Ishikawa (cell line): ENCODE measurements around the gene PRSS33.

Experiments
- CEBPB ChIP-seq: IDR thresholded peaks from 2 replicates; pipeline ENCODE4 v1.6.1; 2012
- CREB1 ChIP-seq: IDR thresholded peaks from 2 replicates; pipeline ENCODE4 v1.6.1; 2012; ENCODE audit warnings: low read depth
- EGR1 ChIP-seq: IDR thresholded peaks from 2 replicates; pipeline ENCODE4 v1.6.1; 2012
- EP300 ChIP-seq: IDR thresholded peaks from 2 replicates; pipeline ENCODE4 v1.6.1; 2012; ENCODE audit warnings: borderline replicate concordance
- FOXM1 ChIP-seq: IDR thresholded peaks from 2 replicates; pipeline ENCODE4 v1.6.1; 2012; ENCODE audit warnings: low read depth, borderline replicate concordance
- NFIC ChIP-seq: IDR thresholded peaks from 2 replicates; pipeline ENCODE4 v1.6.1; 2012
- RAD21 ChIP-seq: IDR thresholded peaks from 2 replicates; pipeline ENCODE4 v1.6.1; 2012; ENCODE audit warnings: low read depth
- TAF1 ChIP-seq: IDR thresholded peaks from 2 replicates; pipeline ENCODE4 v1.6.1; 2012; ENCODE audit warnings: low read depth, mild to moderate bottlenecking
- TCF12 ChIP-seq: IDR thresholded peaks from 2 replicates; pipeline ENCODE4 v1.6.1; 2012; ENCODE audit warnings: low read depth
- TEAD4 ChIP-seq: IDR thresholded peaks from 2 replicates; pipeline ENCODE4 v1.6.1; 2012
- YY1 ChIP-seq: IDR thresholded peaks from 2 replicates; pipeline ENCODE4 v1.6.1; 2012; ENCODE audit warnings: low read depth
- ZBTB7A ChIP-seq: IDR thresholded peaks from 2 replicates; pipeline ENCODE4 v1.6.1; 2012; ENCODE audit warnings: low read depth
- TF ChIP-seq, protein P1 (sequence below): IDR thresholded peaks from 2 replicates; pipeline ENCODE4 v1.6.1; 2012
- TF ChIP-seq, protein P2 (sequence below): IDR thresholded peaks from 2 replicates; pipeline ENCODE4 v1.6.1; 2012; ENCODE audit warnings: low read depth, mild to moderate bottlenecking
- TF ChIP-seq, protein P3 (sequence below): IDR thresholded peaks from 2 replicates; pipeline ENCODE4 v1.6.1; 2012

Gene PRSS33

DNA sequence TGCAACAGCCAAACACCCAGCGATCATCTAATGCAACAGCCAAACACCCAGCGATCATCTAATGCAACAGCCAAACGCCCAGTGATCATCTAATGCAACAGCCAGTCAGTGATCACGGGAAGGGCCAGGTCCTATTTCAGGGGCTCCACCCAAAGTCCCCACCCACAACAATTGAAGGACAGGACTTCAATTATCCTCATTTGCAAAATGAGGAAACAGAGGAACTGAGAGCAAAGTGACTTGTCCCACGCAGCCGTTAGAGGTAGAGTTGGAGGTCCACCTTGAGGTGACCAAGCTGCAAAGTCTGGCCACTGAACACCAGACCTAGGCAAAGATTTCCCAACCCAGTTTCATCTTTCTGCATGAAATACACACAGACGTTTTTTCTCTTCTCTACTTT, 46.4 kb upstream of the PRSS33 start:
- TF ChIP-seq FOXM1 (no peak), TEAD4 (no peak), TAF1 (no peak), EP300 (no peak), ZBTB7A (no peak), NFIC (no peak), RAD21 (no peak), TCF12 (no peak), YY1 (no peak), EGR1 (no peak), CREB1 (no peak), CEBPB (no peak)
- TF ChIP-seq, protein P1, sequence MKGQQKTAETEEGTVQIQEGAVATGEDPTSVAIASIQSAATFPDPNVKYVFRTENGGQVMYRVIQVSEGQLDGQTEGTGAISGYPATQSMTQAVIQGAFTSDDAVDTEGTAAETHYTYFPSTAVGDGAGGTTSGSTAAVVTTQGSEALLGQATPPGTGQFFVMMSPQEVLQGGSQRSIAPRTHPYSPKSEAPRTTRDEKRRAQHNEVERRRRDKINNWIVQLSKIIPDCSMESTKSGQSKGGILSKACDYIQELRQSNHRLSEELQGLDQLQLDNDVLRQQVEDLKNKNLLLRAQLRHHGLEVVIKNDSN = no peak
- TF ChIP-seq, protein P2, sequence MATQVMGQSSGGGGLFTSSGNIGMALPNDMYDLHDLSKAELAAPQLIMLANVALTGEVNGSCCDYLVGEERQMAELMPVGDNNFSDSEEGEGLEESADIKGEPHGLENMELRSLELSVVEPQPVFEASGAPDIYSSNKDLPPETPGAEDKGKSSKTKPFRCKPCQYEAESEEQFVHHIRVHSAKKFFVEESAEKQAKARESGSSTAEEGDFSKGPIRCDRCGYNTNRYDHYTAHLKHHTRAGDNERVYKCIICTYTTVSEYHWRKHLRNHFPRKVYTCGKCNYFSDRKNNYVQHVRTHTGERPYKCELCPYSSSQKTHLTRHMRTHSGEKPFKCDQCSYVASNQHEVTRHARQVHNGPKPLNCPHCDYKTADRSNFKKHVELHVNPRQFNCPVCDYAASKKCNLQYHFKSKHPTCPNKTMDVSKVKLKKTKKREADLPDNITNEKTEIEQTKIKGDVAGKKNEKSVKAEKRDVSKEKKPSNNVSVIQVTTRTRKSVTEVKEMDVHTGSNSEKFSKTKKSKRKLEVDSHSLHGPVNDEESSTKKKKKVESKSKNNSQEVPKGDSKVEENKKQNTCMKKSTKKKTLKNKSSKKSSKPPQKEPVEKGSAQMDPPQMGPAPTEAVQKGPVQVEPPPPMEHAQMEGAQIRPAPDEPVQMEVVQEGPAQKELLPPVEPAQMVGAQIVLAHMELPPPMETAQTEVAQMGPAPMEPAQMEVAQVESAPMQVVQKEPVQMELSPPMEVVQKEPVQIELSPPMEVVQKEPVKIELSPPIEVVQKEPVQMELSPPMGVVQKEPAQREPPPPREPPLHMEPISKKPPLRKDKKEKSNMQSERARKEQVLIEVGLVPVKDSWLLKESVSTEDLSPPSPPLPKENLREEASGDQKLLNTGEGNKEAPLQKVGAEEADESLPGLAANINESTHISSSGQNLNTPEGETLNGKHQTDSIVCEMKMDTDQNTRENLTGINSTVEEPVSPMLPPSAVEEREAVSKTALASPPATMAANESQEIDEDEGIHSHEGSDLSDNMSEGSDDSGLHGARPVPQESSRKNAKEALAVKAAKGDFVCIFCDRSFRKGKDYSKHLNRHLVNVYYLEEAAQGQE = no peak
- TF ChIP-seq, protein P3, sequence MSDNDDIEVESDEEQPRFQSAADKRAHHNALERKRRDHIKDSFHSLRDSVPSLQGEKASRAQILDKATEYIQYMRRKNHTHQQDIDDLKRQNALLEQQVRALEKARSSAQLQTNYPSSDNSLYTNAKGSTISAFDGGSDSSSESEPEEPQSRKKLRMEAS = no peak

DNA sequence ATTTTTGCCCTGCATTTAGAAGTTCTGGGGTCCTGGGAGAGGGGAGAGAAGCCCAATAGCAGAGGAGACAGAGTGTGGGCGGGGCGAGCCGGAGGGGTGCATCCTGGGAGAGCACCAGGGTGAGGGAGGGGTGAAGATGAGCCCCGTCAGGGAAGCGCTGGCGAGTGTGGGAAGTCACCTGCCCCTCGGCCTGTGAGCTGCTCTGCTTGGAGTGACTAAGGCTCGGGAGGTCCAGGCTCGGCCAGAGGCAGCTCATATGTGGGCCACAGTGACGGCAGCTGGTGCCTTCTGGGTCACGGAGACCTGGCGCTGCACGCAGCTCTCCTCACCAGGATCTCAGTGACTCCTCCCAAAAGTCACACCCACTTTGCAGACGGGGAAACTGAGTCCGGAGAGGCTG, 43.8 kb upstream of the PRSS33 start:
- TF ChIP-seq EP300 (no peak), TCF12 (no peak)
- TF ChIP-seq, protein P3 = no peak

DNA sequence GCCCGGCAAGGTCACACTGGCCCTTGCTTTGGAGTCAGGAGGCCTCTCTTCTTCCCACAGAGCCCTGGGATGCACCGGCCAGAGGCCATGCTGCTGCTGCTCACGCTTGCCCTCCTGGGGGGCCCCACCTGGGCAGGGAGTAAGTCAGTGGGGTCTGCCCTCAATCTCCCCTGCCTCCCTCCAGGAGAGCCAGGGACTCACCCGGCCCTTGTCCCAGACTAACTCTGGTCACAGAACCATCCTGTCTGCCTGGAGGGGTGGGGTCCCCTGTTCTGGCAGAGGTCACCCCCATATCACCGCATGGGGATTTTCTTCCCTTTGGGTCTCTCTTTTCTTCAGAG, 43.0 kb upstream of the PRSS33 start:
- TF ChIP-seq, protein P1 = no peak
- TF ChIP-seq CREB1 = no peak
- TF ChIP-seq FOXM1 = no peak
- no peak for TF ChIP-seq TEAD4
- no peak for TF ChIP-seq EP300
- no peak for TF ChIP-seq CEBPB
- TF ChIP-seq TCF12 = no peak
- no peak for TF ChIP-seq ZBTB7A
- TF ChIP-seq, protein P2 = no peak
- TF ChIP-seq RAD21 = no peak
- TF ChIP-seq, protein P3 = no peak
- no peak for TF ChIP-seq TAF1

DNA sequence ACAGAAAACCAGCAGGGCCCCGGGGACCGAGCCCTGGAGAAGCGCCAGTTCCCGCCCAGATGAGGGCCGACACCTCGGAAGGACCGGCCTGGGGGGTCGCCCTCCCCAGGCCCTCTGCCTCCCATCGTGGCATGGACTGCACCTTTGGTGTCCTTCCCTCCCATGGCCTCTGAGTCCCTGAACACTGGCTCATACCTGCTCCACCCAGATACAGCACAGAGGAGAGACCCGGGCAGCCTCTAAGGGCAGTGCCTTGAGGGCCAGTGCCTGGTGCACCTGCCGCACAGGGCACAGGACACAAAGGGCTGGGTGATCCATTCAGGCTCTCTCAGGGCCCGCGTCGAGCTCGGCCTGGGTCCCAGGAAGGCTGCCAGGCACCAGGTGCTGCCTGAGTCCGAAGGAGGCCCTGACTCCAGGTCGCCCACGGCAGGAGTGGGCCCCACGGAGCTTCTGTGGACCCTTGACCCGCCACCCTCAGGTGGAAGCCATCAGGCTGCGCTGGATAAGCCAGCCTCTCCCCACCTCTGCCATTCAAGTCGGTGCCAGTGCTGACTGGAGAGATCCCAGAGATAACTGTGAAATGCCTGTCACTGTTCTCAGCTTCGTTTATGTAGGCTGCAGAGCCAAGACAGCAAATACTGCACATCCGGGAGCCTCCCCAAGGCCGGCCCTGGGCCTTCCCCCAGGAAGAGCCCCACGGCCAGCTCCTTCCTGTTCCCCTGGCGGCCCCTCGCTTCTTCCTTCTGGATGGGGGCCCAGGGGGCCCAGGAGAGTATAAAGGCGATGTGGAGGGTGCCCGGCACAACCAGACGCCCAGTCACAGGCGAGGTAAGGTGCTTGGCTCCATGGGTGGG, 42.4 kb upstream of the PRSS33 start, which contains the start of gene ZG16B:
Gene ZG16B (plus strand): TSS at position 803 of the 854 bp plus-strand sequence. CDS start 139 bp downstream, outside the sequence.
- TF ChIP-seq, protein P3 = no peak
- TF ChIP-seq ZBTB7A (no peak), TCF12 (no peak), RAD21 (no peak), EGR1 (no peak), EP300 (no peak), CEBPB (no peak), FOXM1 (no peak), CREB1 (no peak), TEAD4 (no peak), TAF1 (no peak), YY1 (no peak), NFIC (no peak)
- TF ChIP-seq, protein P2 = no peak
- TF ChIP-seq, protein P1 = no peak
